Glutamatergic neuron (in vitro differentiated cells): Measurements from ENCODE around the gene NUP35. TPM values are rescaled to one million over a fixed set of nuclear protein-coding genes. Genes with fewer than 3 reads are reported as not detected.

Source experiments
- DNase-seq: peaks from one replicate; pipeline ENCODE4 v3.0.0; 2022
- H3K27ac Mint-ChIP-seq: one replicate; pipeline ENCODE4 v1.8.0; 2020; ENCODE audit warnings: mild to moderate bottlenecking, mixed read lengths, inconsistent platforms; ENCODE audit not compliant: unreplicated experiment
- H3K27me3 Mint-ChIP-seq: one replicate; pipeline ENCODE4 v1.8.0; 2020; ENCODE audit warnings: mild to moderate bottlenecking, moderate library complexity, mixed read lengths, inconsistent platforms; ENCODE audit not compliant: unreplicated experiment
- H3K36me3 Mint-ChIP-seq: one replicate; pipeline ENCODE4 v1.8.0; 2020; ENCODE audit warnings: mild to moderate bottlenecking, mixed read lengths, inconsistent platforms; ENCODE audit not compliant: unreplicated experiment
- H3K4me1 Mint-ChIP-seq: one replicate; pipeline ENCODE4 v1.8.0; 2020; ENCODE audit warnings: mild to moderate bottlenecking, low read depth, mixed read lengths, inconsistent platforms; ENCODE audit not compliant: unreplicated experiment
- H3K4me3 Mint-ChIP-seq: one replicate; pipeline ENCODE4 v1.8.0; 2020; ENCODE audit warnings: mild to moderate bottlenecking, mixed read lengths, inconsistent platforms; ENCODE audit not compliant: unreplicated experiment
- H3K9me3 Mint-ChIP-seq: one replicate; pipeline ENCODE4 v1.8.0; 2020; ENCODE audit warnings: mild to moderate bottlenecking, moderate library complexity, mixed read lengths, inconsistent platforms; ENCODE audit not compliant: unreplicated experiment
- CTCF ChIP-seq: fragments of 200-600 bp; sonication (generic); IDR thresholded peaks from one replicate; pipeline ENCODE4 v1.5.0; 2021; ENCODE audit not compliant: partially characterized antibody, unreplicated experiment
- total RNA-seq: library from RNA; stranded (reverse); fragmentation: NEBNext Ultra II Directional; extraction: Animal tissue kit (Norgen Biotek cat#: 25700); gene quantifications from one replicate; pipeline ENCODE4 v1.2.1, GENCODE V29; 2021; ENCODE audit not compliant: unreplicated experiment

Gene NUP35
- total RNA-seq, 1 donor from 2014 or later: 8.6 TPM

GRCh38 chr2:183172220-183172887, 48.1 kb downstream of the NUP35 start:
- peaks cover 9% of the 10 kb centered on the region for H3K36me3 Mint-ChIP-seq
- no peak for TF ChIP-seq CTCF
- H3K4me1 Mint-ChIP-seq: peaks cover 3% of the 10 kb centered on the region
- H3K27ac Mint-ChIP-seq: no peak overlapping the region
- H3K9me3 Mint-ChIP-seq: peaks cover 9% of the 10 kb centered on the region
- H3K4me3 Mint-ChIP-seq: no peak overlapping the region
- H3K27me3 Mint-ChIP-seq: peaks cover 5% of the 10 kb centered on the region
- no peak for DNase-seq

- no peak overlapping the region for H3K4me3 Mint-ChIP-seq
- H3K36me3 Mint-ChIP-seq: peaks cover 22% of the 10 kb centered on the region
- H3K9me3 Mint-ChIP-seq: peaks cover 10% of the 10 kb centered on the region
- H3K27ac Mint-ChIP-seq: no peak overlapping the region
- no peak for TF ChIP-seq CTCF
- DNase-seq: no peak
- H3K4me1 Mint-ChIP-seq: no peaks in the 10 kb centered on the region
- peaks cover 4% of the 10 kb centered on the region for H3K27me3 Mint-ChIP-seq
Measured at GRCh38 chr2:183179156-183179555, 54.9 kb downstream of the NUP35 start.

- Mint-ChIP-seq H3K27me3 (no peaks in the 10 kb centered on the region), H3K9me3 (no peaks in the 10 kb centered on the region), H3K27ac (no peak overlapping the region), H3K4me1 (peaks cover 5% of the 10 kb centered on the region), H3K4me3 (no peak overlapping the region), H3K36me3 (no peaks in the 10 kb centered on the region)
- TF ChIP-seq CTCF: no peak
- no peak for DNase-seq
Measured at GRCh38 chr2:183185534-183185933, 61.3 kb downstream of the NUP35 start.

- H3K9me3 Mint-ChIP-seq: no peaks in the 10 kb centered on the region
- no peak overlapping the region for H3K27ac Mint-ChIP-seq
- no peak for DNase-seq
- H3K27me3 Mint-ChIP-seq: no peaks in the 10 kb centered on the region
- H3K36me3 Mint-ChIP-seq: no peaks in the 10 kb centered on the region
- no peak overlapping the region for H3K4me3 Mint-ChIP-seq
- H3K4me1 Mint-ChIP-seq: peaks cover 5% of the 10 kb centered on the region
- TF ChIP-seq CTCF: no peak
Measured at GRCh38 chr2:183186296-183186695, 62.1 kb downstream of the NUP35 start.

DNA sequence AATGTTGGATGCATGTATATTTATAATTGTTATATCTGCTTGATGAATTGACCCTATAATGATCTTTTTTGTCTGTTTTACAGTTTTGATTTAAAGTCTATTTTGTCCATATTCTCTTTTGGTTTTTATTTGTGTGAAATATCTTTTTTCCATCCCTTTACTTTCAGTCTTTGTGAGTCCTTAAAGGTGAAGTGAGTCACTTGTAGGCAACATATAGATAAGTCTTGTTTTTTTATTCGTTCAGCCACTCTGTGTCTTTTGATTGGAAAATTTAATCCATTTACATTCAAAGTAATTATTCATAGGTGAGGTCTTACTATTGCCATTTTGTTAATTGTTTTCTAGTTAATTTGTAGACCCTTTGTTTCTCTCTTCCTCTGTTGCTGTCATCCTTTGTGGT, 62.5 kb downstream of the NUP35 start:
- H3K27ac Mint-ChIP-seq: no peak overlapping the region
- peaks cover 5% of the 10 kb centered on the region for H3K4me1 Mint-ChIP-seq
- no peak for TF ChIP-seq CTCF
- H3K9me3 Mint-ChIP-seq: no peaks in the 10 kb centered on the region
- no peak overlapping the region for H3K4me3 Mint-ChIP-seq
- H3K36me3 Mint-ChIP-seq: no peaks in the 10 kb centered on the region
- H3K27me3 Mint-ChIP-seq: no peaks in the 10 kb centered on the region
- DNase-seq: no peak
